Amygdala (tissue), 56 donors: ENCODE results near the gene BRIP1.
"Not testable (repeated sequence)": the region's sequence is repeated elsewhere in the genome, so short reads cannot be mapped to it uniquely, and the experiment has no call there.

Experiments used
- DNase-seq, 56 donors: peaks; one replicate each; lab custom pipeline; 2025; lab: John Stamatoyannopoulos, UW

Gene BRIP1

DNA sequence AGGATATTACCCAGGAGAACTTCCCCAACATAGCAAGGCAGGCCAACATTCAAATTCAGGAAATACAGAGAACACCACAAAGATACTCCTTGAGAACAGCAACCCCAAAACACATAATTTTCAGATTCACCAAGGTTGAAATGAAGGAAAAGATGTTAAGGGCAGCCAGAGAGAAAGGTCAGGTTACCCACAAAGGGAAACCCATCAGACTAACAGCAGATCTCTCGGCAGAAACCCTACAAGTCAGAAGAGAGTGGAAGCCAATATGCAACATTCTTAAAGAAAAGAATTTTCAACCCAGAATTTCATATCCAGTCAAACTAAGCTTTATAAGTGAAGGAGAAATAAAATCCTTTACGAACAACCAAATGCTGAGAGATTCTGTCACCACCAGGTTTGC is 188.7 kb downstream of the BRIP1 start:
- DNase-seq: not testable (repeated sequence)

DNA sequence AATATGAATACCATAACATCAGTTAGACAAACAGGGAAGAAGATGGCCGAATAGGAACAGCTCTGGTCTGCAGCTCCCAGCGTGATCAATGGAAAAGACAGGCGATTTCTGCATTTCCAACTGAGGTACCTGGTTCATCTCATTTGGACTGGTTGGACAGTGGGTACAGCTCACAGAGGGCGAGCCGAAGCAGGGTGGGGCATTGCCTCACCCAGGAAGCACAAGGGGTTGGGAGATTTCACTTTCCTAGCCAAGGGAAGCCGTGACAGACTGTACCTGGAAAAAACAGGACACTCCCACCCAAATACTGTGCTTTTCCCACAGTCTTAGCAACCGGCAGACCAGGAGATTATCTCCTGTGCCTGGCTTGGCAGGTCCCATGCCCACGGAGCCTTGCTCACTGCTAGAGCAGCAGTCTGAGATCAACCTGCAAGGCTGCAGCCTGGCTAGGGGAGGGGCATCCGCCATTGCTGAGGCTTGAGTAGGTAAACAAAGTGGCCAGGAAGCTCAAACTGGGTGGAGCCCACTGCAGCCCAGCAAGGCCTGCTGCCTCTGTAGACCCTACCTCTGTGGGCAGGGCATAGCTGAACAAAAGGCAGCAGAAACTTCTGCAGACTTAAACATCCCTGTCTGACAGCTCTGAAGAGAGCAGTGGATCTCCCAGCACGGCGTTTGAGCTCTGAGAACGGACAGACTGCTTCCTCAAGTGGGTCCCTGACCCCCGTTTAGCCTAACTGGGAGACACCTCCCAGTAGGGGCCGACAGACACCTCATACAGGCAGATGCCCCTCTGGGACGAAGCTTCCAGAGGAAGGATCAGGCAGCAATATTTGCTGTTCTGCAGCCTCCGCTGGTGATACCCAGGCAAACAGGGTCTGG is 190.1 kb downstream of the BRIP1 start:
- not testable (repeated sequence) for DNase-seq

DNA sequence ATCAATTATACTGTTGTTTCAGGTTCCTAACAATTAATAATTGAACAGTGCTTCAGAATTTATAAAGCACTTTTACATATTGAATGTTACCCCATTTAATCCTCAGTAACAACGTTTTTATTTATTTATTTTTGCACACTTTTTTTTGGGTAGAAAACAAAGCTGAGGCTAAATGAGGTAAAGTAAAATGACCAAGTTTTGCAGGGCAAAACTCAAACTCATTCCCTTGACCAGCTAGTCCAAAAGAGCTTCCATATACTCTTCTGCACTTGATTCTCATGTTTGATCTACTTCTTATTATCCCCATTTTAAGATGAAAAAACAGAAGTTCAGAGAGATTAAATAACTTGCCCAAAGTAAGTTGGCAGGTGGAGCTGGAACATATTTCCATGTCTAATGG is 191.2 kb downstream of the BRIP1 start:
- no peak for DNase-seq

DNA sequence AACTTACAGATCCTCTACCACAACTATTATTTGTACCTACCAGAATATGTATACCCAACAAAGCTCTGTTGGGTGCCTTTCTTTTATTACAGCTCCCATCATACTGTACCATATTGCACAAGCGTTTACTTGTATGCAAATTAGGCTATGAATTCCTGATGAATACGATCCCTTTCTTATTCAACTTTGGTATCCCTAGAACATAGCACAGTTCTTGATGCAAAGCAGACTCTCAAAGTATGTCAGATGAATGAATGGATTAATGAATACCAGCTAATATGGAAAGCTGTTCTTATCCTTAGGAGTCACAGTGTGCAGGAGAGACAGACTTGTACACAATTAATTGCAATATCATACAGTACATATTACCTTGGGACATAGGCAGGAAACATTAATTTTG is 192.6 kb downstream of the BRIP1 start:
- DNase-seq: no peak

DNA sequence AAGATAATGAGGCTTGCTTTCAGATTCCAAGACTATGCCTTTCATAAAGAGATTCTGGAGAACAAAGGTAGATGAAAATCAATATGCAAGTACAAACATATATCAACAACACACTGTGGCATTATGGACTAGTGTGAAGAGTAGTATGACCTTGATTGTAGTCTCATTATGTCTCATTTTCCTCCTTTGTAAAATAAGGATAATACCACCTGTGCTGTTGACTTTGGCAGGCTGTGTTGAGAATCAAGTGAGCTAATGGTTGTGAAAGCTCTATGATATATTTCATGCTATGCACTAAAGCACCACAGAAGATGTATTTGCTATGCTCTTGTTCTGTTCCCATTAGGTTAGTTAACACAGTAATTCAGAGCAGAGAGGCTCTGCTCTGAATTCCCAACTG is 193.8 kb downstream of the BRIP1 start:
- no peak for DNase-seq

DNA sequence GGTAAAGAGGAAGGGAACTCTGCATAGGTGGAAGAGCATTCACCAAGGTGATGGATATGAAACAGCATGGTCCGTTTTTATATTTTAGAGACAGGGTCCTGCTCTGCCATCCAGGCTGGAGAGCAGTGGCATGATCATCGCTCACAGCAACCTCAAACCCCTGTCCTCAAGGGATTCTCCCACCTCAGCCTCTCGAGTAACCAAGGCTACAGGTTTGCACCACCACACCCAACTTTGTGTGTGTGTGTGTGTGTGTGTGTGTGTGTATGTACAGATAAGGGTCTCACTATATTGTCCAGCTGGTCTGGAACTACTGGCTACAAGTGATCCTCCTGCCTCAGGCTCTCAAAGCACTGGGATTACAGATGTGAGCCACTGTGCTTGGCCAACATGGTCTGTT is 194.8 kb downstream of the BRIP1 start:
- DNase-seq: no peak

DNA sequence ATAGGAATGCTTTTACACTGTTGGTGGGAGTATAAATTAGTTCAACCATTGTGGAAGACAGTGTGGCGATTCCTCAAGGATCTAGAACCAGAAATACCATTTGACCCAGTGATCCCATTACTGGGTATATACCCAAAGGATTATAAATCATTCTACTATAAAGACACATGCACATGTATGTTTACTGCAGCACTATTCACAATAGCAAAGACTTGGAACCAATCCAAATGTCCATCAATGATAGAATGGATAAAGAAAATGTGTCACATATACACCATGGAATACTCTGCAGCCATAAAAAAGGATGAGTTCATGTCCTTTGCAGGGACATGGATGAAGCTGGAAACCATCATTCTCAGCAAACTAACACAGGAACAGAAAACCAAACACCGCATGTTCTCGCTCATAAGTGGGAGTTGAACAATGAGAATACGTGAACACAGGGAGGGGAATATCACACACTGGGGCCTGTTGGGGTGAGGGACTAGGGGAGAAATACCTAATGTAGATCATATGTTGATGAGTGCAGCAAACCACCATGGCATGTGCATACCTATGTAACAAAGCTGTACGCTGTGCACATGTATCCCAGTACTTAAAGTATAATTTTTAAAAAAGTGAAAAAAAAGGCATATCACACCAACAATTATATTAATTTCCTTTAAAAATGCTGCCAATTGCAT is 196.8 kb downstream of the BRIP1 start:
- DNase-seq: not testable (repeated sequence)

DNA sequence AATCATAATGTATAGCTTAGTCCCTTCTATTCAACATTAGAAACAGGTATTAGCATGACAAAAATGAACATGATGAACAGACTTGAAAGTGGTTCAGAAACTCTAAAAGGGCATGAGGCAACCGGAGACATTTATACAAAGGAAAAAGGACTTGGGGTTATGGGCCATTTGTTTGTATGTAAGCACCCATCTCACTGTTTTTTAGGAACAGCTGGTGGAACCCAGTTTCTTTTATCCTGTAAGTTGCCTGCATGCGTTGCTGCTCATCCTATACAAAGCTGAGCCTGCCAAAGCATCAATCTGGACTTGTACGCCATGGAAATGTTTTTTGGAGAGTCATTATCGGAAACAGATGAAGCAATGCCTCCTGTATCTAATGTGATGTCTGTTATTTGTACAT is 200.0 kb downstream of the BRIP1 start:
- no peak for DNase-seq

DNA sequence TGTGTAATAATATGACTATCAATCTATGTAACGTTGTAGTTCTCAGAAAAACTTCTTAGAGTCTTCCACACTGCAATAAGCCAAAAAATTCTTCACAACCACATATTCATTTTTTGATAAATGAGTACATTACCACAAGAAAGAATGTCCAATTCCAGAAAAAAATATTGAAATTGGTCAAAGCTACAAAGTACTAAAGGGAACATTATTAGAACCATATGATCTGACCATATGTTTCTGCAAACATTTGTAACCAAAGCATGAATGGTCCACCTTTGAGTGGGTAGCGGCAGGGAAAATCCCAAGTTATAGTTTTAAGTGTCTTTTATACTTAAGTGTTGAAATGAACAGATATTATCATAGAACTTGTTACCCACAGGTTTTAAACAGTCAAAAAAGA is 200.6 kb downstream of the BRIP1 start:
- DNase-seq: no peak

DNA sequence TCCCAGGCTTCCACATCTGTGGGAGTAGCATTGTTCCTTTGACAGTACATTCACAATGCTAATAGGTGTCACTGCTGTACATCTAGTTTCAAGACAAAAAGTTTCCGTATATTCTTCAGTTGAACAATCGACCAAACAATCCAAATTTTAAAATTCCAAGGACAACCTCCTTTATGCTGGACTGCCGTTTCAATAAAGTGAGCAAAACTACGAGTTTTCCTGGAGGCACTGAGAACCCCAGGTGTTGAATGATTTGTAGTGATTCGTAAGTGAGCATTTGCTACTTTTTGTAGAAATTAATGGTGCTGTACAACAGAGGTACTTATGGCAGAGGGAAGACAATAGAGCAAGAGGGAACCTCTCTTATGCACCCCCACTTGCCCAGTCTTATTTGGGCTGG is 201.1 kb downstream of the BRIP1 start:
- DNase-seq: no peak

DNA sequence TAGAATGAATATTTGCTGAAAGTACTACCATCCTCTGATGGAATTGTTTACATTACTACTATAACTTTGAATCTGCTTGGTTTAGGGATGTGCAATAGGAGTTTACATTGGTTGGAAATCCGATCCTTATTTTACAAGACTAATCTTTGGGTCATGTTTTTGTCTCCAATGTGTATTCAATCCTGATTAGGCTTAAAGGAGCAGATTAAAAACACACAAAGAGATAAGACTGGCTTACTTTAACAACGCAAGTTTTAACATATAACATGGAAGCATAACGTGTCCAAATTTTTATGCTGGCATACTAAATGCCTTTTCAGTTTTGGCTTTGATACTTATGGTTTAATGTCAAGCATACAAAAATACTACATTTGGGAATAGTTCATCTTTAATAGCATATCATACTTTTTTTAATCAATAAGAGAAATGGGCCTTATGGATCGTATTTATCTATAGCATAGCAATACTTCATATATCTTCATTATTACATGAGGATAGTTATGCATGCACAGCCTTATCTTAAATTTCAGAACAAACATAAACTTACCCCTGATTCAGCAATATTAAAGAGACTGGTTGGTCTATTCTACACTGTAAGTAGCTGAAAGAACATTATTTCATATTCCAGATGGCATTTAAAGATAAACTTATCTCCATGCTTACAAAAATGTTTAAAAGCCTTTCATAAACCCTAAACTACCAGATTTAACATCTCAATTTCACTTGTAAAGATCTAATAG is 202.4 kb downstream of the BRIP1 start:
- no peak for DNase-seq

DNA sequence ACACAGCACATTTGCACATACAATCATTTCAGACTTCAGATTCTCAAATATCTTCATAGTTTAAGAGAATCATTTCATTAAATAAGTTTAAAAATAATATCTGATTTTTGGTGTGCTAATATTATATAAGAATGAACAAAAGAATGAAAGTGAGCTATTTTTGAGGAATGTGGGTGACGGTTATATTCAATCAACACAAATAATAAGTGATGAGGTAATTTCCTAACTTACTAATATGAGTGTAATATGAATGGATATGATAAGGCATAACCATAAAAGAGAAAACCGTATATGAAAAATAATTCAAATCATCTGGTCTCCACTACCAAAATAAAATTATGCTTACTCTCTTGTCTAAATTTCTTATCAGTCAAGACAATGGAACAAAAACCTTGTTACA is 203.9 kb downstream of the BRIP1 start:
- DNase-seq: no peak

DNA sequence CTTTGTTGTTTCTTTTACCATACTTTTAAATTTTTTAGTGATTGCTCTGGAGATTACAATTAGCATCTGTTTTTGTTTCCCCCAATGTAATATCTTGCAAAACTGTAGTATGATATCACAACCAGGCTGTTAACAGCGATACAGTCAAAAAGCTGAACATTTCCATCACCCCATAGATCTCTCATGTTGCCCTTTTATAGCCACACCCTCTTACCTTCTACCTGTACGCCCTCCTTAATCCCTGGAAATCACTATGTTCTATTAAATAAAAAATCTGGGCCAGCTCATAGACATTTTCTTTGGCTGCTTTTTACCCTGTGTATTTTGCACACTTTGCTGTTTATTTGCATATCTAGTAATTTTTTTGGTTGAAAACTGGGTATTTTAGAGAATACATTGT is 205.1 kb downstream of the BRIP1 start:
- no peak for DNase-seq

DNA sequence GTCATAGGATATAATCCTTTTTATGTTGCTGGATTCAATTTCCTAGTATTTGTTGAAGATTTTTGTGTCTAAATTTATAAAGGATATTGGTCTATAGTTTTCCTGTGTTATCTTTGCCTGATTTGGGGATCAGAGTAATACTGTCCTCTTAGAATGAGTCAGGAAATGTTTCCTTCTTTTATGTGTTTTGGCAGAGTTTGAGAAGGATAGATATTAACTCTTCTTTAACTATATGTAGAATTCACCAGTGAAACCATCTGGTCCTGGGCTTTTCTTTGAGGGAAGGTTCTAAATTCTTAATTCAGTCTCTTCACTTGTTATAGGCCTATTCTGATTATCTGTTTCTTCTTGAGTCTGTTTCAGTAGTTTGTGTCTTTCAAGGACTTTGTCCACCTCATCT is 206.0 kb downstream of the BRIP1 start:
- DNase-seq: no peak

DNA sequence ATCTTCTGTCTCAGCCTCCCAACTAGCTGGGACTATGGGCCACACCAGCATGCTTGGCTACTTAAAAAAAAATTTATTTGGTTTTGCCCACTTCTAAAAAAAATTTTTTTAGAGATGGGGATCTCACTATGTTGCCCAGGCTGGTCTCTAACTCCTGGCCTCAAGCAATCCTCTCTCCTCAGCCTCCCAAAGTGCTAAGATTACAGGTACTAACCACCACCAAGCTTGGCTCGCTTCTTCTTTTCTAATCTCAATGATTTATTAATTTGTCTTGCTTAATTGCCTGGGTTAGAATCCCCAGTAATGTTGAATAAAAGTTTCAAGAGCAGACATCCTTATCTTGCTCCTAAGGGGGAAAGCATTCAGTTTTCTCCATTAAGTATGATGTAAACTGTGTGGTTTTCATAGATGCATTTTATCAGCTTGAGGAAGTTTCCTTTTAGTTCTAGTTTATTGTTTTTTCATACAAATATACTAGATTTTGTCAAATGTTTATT is 206.6 kb downstream of the BRIP1 start:
- DNase-seq: no peak

DNA sequence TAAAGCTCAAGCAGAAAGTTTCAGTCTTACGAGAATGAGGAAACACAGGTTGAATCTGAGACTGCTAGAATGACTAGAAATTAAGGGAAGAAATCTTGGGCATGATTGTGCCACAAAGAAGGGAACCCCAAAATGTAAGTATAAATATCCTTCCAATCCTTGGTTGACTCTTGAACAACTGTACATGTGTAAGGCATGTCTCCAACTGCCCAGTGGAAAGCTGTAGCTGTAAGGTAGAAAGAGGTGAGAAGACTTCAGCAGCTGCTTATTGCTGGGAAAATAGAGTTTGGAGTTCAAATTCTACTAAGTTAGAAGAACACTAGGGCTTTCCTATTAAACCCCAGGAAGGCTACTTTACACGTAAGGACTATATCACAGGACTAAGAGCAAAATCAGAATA is 212.6 kb downstream of the BRIP1 start:
- DNase-seq: no peak

DNA sequence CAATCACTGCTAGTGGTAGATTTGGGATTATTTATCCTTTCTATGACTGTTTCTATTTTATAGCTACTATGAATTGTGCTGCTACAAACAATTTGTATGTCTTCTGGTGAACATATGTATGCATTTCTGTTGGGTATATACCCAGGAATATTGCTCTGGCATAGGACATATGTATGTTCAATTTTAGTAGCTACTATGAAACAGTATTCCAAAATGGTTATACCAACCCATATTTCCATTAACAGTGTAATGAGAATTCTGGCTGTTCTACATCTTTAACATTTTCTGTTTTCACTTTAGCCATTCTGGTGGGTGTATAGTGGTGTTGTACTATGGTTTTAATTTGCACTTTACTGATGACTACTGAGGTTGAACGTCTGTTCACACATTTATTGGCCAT is 214.7 kb downstream of the BRIP1 start:
- no peak for DNase-seq

DNA sequence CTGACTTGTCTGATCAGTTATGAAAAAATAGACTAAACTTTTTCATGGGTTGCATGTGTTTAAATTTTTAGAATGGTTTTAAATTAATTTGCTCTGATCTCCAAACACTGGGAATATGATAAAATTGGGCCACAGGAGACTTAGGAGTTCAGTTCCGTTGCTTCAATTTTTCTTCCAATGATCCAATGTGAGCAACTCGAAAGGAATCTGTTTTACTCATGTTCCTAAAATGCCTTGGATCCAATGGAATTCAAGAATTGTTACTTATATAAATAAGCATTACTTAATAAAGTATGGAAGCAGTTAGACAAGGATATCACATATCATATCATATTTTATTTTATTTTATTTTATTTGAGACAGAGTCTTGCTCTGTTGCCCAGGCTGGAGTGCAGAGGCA is 216.3 kb downstream of the BRIP1 start:
- no peak for DNase-seq

DNA sequence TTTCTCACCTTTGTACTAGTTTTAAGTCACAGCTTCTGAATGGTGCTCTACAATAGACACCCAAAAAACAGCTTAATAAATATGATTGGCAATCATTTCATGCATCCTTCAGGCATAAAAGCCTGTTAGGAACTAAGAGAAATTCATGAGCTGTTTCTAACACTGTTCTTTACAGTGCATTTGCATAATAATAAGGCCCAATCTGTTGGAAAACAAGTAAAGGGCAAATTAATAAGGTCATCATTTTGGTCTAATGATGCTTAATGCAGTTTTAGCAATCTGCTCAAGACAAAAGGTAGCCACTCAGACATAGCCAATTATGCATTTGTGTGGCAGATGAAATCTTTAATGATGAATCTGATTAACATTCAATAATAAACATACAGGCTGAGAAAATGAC is 216.8 kb downstream of the BRIP1 start:
- DNase-seq: no peak

DNA sequence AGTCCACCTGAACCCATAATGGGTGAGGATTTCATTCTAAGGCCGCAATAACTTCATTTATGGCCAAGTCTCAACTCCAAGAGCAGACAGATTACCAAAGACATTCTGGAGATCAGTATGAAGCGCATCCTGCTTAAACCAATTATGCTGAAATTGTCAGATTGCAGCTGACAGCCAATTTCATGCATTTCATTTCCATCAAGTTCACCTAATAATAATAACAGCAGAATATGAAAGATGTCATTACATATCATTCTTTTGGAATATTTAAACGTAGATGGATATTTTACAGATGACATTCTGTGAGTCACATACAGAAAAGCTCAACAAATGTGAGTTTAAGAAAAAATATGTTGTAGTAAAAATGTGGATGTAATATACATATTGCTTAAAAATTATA is 217.4 kb downstream of the BRIP1 start:
- no peak for DNase-seq
